ENCODE results near the gene PHF1. TPM values are rescaled to one million over a fixed set of nuclear protein-coding genes. Genes with fewer than 3 reads are reported as not detected.

The PHF1 gene
- total RNA-seq: 17.9 and 24.2 TPM in 2 replicates

DNA sequence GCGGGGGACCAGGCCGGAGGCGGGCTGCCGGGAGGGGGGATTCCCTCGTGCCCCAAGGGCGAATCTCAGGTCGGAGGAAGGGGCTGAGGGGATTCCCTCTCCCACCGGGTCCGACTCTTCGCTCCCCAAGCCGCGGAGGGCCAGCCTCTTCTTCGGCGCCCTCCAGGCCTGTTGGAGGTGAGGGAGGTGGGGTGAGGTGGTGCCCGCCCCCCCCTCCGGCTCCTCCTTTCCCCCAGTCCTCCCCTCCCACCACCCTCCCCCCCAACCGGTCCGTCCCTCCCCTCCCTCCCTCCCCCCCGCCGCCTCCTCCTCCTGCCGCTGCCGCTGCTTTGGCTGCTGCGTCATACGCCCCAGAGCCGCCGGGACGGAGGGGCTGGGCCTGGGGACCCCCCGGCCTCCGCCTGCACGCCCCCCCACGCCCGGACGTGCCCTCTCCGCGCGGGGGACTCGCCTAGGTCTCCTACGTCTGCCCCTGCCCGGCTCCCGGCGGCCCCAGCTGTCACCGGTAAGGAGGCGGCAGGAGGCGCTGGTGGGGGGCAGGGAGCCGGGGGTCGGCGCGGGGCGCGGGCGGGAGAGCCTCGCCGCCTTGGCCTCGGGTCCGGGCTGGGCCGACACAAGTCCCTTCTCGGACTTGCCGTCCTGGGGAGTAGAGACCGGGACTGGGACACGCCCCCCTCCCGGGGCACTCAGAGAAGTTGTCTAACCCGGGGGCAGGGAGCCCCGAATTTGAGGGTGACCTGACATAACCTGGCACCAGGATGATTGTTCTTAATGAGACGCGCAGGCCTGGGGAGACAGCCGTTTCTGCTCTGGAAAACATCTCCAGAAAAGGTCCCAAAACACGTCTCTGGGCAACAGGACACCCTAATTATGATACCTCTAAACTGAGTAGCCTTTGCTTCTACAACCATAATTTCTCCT, at the start of gene PHF1:
Gene PHF1, plus strand, starts transcription at position 304 of the 921 bp plus-strand sequence. CDS start 1,250 bp downstream, outside the sequence.

DNA sequence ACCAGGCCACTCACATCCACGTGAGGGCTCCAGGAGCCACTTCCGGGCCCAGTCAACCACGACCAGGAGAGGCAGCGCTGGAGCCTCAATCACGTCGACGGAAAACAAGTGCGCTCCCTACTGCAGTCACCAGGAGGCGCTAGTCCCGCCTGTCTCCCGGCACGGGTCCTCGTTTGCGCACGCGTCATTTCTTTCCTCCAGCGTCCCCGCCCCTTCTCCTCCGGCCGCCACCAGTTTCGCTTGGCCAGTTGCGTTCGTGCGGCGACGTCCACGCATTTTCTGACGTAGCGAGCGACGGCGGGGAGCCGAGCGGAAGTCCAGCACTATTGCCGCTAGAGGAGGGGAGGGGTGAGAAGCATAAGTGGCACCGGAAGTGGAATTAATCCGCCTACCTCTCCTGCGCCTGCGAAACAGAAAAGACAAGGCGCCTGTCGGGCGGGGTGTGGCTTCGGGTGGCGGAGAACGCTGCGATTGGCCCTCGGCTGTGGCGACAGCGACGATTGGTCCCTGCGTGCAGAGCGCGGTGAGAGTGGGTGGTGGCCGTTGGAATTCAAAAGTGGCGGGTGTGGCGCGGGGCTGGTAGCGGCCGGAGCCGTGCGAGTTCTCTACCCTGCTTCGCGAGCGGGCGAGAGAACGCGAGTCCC, 19.4 kb upstream of the PHF1 start, which contains the start of gene KIFC1:
Gene KIFC1, plus strand, starts transcription at position 546 of the 644 bp plus-strand sequence. CDS start 163 bp downstream, outside the sequence.

DNA sequence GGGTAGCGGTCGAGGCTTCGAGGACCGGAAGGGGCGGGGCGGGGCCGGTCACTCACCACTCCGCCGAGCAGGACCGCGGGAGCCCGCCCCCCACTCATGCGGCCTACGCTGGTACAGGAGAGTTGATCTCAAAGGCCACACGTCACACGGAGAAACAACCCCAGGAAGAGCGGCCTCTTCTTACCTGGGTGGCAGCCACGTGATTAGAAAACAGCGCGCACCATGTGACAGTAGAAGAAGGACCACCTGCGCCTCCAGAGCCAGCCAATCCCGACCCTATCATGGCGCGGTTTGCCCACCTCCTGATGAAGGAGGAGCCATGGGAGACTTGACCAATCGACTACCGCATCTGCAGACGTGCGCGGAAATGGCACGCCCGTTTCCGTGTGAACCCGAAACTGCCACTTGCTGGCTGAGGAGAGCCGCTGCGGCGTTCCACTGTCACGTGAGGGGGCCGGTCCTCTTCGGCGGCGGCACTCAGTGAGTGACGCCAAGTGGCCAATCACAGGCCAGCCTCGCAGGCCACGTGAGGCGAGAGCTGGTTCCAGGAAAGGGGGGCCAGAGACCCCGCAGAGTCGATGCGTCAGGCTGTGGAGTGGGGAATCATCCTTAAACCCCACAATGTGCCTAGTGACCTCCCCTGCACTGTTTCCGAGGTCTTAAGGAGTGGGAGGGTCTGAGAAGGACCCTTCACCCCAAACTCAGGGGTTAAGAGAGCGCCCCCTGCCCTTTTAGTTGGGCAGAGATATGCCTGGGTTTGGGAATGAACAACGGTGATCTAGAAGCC, 7.3 kb downstream of the PHF1 start, which contains the start of gene CUTA:
Gene CUTA, minus strand, starts transcription at position 205 of the 787 bp plus-strand sequence. Its CDS starts 107 bp downstream, at position 98.

DNA sequence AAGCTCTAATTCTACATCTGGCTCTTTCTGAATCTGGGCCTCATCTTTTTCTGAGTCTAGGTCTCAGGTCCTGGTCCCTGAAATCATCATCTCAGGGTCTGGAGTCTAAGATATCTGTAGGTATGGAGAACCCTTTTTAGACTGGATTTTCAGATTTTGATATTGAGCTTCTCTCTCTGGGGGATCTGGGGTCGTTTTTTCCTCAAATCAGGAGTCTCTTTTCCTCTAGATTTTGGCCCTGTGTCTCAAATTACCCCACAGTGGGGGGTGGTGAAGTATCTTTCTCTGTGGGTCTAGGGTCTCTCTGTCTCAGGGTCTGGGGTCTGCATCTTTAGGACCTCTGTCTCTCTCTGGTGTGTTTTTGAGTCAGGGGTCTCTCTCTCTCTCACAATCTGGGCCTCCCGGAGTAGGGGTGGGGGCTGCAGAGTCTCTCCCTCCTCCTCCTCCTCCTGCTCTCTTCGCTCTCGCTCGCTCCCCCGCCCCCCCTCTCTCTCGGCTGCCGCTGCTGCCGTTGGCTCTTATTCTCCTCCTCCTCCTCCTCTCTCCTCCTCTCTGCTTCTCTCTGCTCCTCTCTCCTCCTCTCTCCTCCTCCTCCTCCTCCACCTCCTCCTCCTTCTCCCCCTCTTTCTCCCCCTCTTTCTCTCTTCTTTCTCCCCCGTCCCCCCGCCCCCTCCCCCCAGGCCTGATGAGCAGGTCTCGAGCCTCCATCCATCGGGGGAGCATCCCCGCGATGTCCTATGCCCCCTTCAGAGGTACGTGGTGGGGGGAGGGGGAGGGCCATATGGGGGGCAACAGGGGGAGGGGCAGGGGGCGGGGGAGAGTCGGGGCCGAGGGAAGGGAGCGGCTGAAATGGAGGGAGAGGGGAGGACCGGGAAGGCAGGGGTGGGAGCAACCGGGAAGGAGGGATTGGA, 9.0 kb downstream of the PHF1 start, which contains the start of gene SYNGAP1:
Gene SYNGAP1, plus strand, starts transcription at position 486 of the 911 bp plus-strand sequence. Its CDS starts 200 bp downstream, at position 686.

DNA sequence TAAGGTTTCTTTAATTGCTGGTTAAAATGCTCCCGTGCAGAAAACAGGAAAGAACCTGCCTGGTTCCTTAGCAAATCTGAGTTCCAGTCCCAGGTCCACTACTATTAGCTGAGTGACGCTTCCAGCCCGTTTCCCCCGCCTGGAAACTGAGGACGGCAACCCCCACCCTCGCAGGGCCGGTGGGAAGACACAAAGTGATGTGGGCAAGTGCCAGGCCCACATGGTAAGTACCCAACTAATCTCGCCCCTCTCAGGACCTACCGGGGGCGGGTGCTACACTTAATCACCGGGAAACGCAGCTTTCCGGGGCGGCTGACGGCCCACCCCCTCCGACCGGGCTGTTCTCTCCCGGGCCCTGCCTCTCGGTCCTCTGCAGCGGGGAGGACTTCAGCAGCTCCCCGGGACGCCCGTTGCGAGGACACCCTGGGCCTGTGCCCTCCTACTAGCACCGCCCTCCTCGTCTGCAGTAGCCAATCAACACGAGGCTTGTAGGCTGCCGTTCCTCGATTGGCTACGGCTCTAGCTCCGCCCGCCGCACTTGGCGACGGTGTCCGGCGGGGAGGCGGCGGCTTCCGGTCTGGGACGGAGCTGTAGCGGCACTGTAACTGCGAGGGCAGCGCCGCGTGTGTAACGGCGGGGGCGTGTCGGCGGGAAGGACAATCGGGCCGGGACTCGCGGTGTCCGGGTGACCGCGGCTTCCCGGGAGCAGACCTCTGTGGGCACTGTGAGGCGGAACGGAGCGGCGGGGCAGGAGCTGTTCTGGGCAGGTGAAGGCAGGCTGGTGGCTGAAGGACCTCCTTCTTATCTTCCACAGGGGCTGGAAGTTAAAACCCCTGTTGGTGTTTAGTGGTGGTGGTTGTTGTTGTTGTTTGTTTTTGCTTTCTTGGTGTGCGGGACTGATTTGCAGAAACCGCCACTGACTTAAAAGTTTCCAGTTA, 43.5 kb downstream of the PHF1 start, which contains the start of gene ZBTB9:
Gene ZBTB9, plus strand, starts transcription at position 568 of the 938 bp plus-strand sequence. CDS start 525 bp downstream, outside the sequence.

Other genes with a start within 250 kb of the PHF1 start
- 0.07 and 0.15 TPM in 2 replicates for gene COL11A2, start 218.5 kb upstream of the PHF1 start, total RNA-seq
- 12.9 and 17.4 TPM in 2 replicates for gene RXRB, start 210.3 kb upstream of the PHF1 start, total RNA-seq
- gene SLC39A7, start 210.1 kb upstream of the PHF1 start, total RNA-seq: 75.7 and 93.8 TPM in 2 replicates
- 6.7 and 9.8 TPM in 2 replicates for gene HSD17B8, start 206.4 kb upstream of the PHF1 start, total RNA-seq
- gene RING1, start 202.5 kb upstream of the PHF1 start, total RNA-seq: 8.7 and 11.7 TPM in 2 replicates
- 36.8 and 43.6 TPM in 2 replicates for gene VPS52, start 139.1 kb upstream of the PHF1 start, total RNA-seq
- 4,238 and 4,354 TPM in 2 replicates for gene RPS18, start 138.9 kb upstream of the PHF1 start, total RNA-seq
- 5.6 and 8.1 TPM in 2 replicates for gene B3GALT4, start 133.9 kb upstream of the PHF1 start, total RNA-seq
- 65.6 and 74.7 TPM in 2 replicates for gene WDR46, start 121.8 kb upstream of the PHF1 start, total RNA-seq
- 55.3 and 67.7 TPM in 2 replicates for gene PFDN6, start 121.4 kb upstream of the PHF1 start, total RNA-seq
- 49.4 and 55.9 TPM in 2 replicates for gene RGL2, start 112.1 kb upstream of the PHF1 start, total RNA-seq
- gene TAPBP, start 96.9 kb upstream of the PHF1 start, total RNA-seq: 171 and 179 TPM in 2 replicates
- 8.9 and 11.6 TPM in 2 replicates for gene ZBTB22, start 93.3 kb upstream of the PHF1 start, total RNA-seq
- 35.7 and 36.8 TPM in 2 replicates for gene DAXX, start 88.1 kb upstream of the PHF1 start, total RNA-seq
- gene KIFC1, start 19.2 kb upstream of the PHF1 start, total RNA-seq: 41.9 and 45.2 TPM in 2 replicates
- gene CUTA, start 7.1 kb downstream of the PHF1 start, total RNA-seq: 151 and 168 TPM in 2 replicates
- gene SYNGAP1, start 9.1 kb downstream of the PHF1 start, total RNA-seq: 1.4 and 2.7 TPM in 2 replicates
- gene ZBTB9, start 43.6 kb downstream of the PHF1 start, total RNA-seq: 4.1 and 4.9 TPM in 2 replicates
- gene BAK1, start 169.3 kb downstream of the PHF1 start, total RNA-seq: 30.8 and 31.8 TPM in 2 replicates
- gene ITPR3, start 210.3 kb downstream of the PHF1 start, total RNA-seq: 82.5 and 94.1 TPM in 2 replicates

Measured in mammary microvascular endothelial cell (primary cell).